ENCODE results near the gene PCSK4.

The PCSK4 gene

GRCh38 chr19:1529430-1529816, 39.3 kb upstream of the PCSK4 start:
- DNase-seq (ENCODE audit: low read depth) = no peak
- no peak overlapping the region for H3K4me3 ChIP-seq (ENCODE audit: low read depth, low read length)
- no peak for TF ChIP-seq CTCF (IDR thresholded peaks at IDR 0.05; ENCODE audit: insufficient read depth, low read depth, low read length, missing control alignments)

GRCh38 chr19:1528596-1529429, 38.7 kb upstream of the PCSK4 start:
- no peak for DNase-seq (ENCODE audit: low read depth)
- TF ChIP-seq CTCF (IDR thresholded peaks at IDR 0.05; ENCODE audit: insufficient read depth, low read depth, low read length, missing control alignments) = no peak
- H3K4me3 ChIP-seq (ENCODE audit: low read depth, low read length) = no peak overlapping the region

GRCh38 chr19:1527650-1528309, 37.6 kb upstream of the PCSK4 start:
- TF ChIP-seq CTCF (IDR thresholded peaks at IDR 0.05; ENCODE audit: insufficient read depth, low read depth, low read length, missing control alignments) = no peak
- DNase-seq (ENCODE audit: low read depth) = no peak
- H3K4me3 ChIP-seq (ENCODE audit: low read depth, low read length) = no peak overlapping the region

GRCh38 chr19:1526979-1527649, 37.0 kb upstream of the PCSK4 start:
- no peak overlapping the region for H3K4me3 ChIP-seq (ENCODE audit: low read depth, low read length)
- TF ChIP-seq CTCF (IDR thresholded peaks at IDR 0.05; ENCODE audit: insufficient read depth, low read depth, low read length, missing control alignments) = no peak
- DNase-seq (ENCODE audit: low read depth) = no peak

- DNase-seq (ENCODE audit: low read depth) = no peak
- TF ChIP-seq CTCF (IDR thresholded peaks at IDR 0.05; ENCODE audit: insufficient read depth, low read depth, low read length, missing control alignments) = no peak
- no peak overlapping the region for H3K4me3 ChIP-seq (ENCODE audit: low read depth, low read length)
These were observed 36.1 kb upstream of the PCSK4 start for GRCh38 chr19:1526066-1526778.

GRCh38 chr19:1525343-1525742, 35.2 kb upstream of the PCSK4 start:
- no peak for TF ChIP-seq CTCF (IDR thresholded peaks at IDR 0.05; ENCODE audit: insufficient read depth, low read depth, low read length, missing control alignments)
- H3K4me3 ChIP-seq (ENCODE audit: low read depth, low read length) = no peak overlapping the region
- no peak for DNase-seq (ENCODE audit: low read depth)

Data from GM12865 (cell line).